GM23248 (cell line): ENCODE data around the gene SND1.

ENCODE experiments used
- EZH2 ChIP-seq: fragments of 200-600 bp; sonication (generic); IDR thresholded peaks from 2 replicates; pipeline ENCODE4 v1.6.1; 2018; ENCODE audit warnings: antibody characterized with exemption, mild to moderate bottlenecking; ENCODE audit not compliant: insufficient read depth, poor library complexity, severe bottlenecking
- EZH2phosphoT487 ChIP-seq: fragments of 200-600 bp; sonication (generic); IDR thresholded peaks from 2 replicates; pipeline ENCODE4 v1.6.1; 2018; ENCODE audit warnings: antibody characterized with exemption, moderate library complexity, mild to moderate bottlenecking, low read depth; ENCODE audit not compliant: insufficient read depth

GRCh38 chr7:127844165-127844564, 192.2 kb downstream of the SND1 start:
- TF ChIP-seq EZH2 (no peak), EZH2phosphoT487 (no peak)
